SU-DHL-6 (cell line): ENCODE results near the gene RND1.

Experiments
- CTCF ChIP-seq: fragments of 200-600 bp; sonication (generic); IDR thresholded peaks from one replicate; pipeline ENCODE4 v1.5.1; 2017; ENCODE audit warnings: antibody characterized with exemption, mild to moderate bottlenecking, low read length, moderate library complexity; ENCODE audit not compliant: insufficient read depth, poor library complexity, severe bottlenecking
- EZH2phosphoT487 ChIP-seq: fragments of 200-600 bp; sonication (generic), shearing (Covaris generic); conservative IDR thresholded peaks from 2 replicates; pipeline ENCODE4 v1.6.1; 2018; ENCODE audit warnings: mild to moderate bottlenecking, antibody characterized with exemption, low read length, moderate library complexity, mixed read lengths

- TF ChIP-seq CTCF (no peak), EZH2phosphoT487 (no peak)
These were observed 10.4 kb upstream of the RND1 start for GRCh38 chr12:48875944-48876515.
